Measurements from ENCODE around the gene CAVIN2. TPM values are rescaled to one million over a fixed set of nuclear protein-coding genes. Genes with fewer than 3 reads are reported as not detected.

The CAVIN2 gene
- total RNA-seq, 2 donors from 2014 or later: 10.9 to 15.8 TPM

DNA sequence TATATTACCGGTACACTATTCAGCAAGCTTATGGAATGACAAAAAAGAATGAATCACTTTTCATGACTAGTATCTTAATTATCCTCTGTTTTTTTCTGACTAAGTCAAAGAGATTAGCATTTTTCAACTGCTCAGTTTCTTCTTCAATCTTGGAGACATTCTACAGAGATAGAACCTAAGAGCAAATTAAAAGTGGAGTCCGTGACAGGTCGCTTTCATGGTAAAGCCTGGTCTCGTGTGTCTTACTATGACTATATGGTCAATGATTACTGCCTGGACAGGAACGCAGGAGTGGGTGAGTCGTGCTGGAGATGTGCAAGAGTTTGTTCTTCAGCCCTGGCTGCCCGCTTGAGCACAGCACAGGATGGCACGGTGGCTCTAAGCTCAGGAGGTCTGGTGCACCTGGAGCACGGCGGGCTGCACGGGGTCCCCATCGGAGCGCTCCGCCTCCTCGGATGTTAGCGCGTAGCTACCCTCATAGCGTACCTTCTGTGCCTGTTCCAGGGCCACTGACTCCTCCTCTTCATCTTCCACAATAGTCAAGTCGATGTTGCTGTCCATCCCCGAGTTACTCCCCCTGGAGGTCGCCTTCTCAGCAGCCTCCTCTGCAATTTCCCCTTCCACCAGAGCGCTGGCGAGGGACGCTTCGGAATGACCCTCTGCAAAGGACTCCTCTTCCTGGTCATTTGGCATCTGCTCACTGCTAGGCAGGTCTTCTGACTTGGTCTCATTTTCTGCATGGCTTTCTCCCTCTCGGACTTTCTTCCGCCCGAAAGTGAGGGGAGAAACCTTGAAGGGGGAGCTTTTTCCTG, 11.1 kb downstream of the CAVIN2 start:
- ATAC-seq (no peak), DNase-seq (no peak)
- TF ChIP-seq CTCF (IDR thresholded peaks at IDR 0.05): no peak
- Histone ChIP-seq H3K27ac (no peak overlapping the region), H3K4me3 (no peak overlapping the region), H3K36me3 (replicated peaks in 1 of 2; ENCODE audit: insufficient read depth in 1 of 2, low read depth in 2 of 2) (no peaks in the 10 kb centered on the region), H3K9me3 (no peaks in the 10 kb centered on the region), H3K27me3 (no peaks in the 10 kb centered on the region), H3K4me1 (peaks cover 7% of the 10 kb centered on the region)
- intact Hi-C loops (cut with DNase I): no loop called here
- WGBS, 2 donors: 89% methylated on average over 28 of the region's 28 CpGs

DNA sequence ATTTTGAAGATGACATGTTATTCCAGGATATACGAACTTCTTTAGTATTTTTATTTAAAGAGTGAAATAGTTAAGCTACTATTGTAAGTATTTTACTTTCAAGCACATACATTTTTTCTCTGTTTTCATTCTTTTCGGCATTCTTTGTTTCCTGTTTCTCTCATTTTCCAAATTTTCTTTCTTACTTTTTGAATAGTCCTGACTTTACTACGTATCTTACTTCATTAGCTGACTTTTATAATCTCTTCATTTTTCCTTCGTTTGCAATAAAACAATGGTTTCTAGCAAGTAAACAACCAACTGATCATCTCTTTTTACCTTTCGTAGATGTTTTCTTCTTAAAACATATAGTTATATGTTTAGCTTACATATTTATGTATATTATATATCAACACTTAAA, 11.8 kb downstream of the CAVIN2 start:
- Histone ChIP-seq H3K9me3 (no peaks in the 10 kb centered on the region), H3K4me3 (no peak overlapping the region), H3K36me3 (replicated peaks in 1 of 2; ENCODE audit: insufficient read depth in 1 of 2, low read depth in 2 of 2) (no peaks in the 10 kb centered on the region), H3K27ac (no peak overlapping the region), H3K27me3 (no peaks in the 10 kb centered on the region), H3K4me1 (peaks cover 1% of the 10 kb centered on the region)
- no peak for TF ChIP-seq CTCF (IDR thresholded peaks at IDR 0.05)
- TF ChIP-seq POLR2A (IDR thresholded peaks at IDR 0.05): no peak
- intact Hi-C loops (cut with DNase I): no loop called here
- ATAC-seq (no peak), DNase-seq (no peak)
- WGBS, 2 donors: 65 to 69% methylated on average over 5 of the region's 5 CpGs

- no peak for DNase-seq
- TF ChIP-seq CTCF (IDR thresholded peaks at IDR 0.05) (no peak), POLR2A (IDR thresholded peaks at IDR 0.05) (no peak)
- Histone ChIP-seq H3K4me3 (no peak overlapping the region), H3K27me3 (no peaks in the 10 kb centered on the region), H3K9me3 (no peaks in the 10 kb centered on the region), H3K4me1 (no peaks in the 10 kb centered on the region), H3K27ac (no peak overlapping the region), H3K36me3 (replicated peaks in 1 of 2; ENCODE audit: insufficient read depth in 1 of 2, low read depth in 2 of 2) (no peaks in the 10 kb centered on the region)
- intact Hi-C loops (cut with DNase I): no loop called here
- no peak for ATAC-seq
- 87 to 89% methylated on average over 4 of the region's 4 CpGs for WGBS, 2 donors
Measured at GRCh38 chr2:191833356-191833755, 13.5 kb downstream of the CAVIN2 start.

GRCh38 chr2:191832668-191833067, 14.2 kb downstream of the CAVIN2 start:
- ATAC-seq (no peak), DNase-seq (no peak)
- no peak for TF ChIP-seq POLR2A (IDR thresholded peaks at IDR 0.05)
- TF ChIP-seq CTCF (IDR thresholded peaks at IDR 0.05): no peak
- intact Hi-C loops (cut with DNase I): no loop called here
- Histone ChIP-seq H3K9me3 (no peaks in the 10 kb centered on the region), H3K27me3 (no peaks in the 10 kb centered on the region), H3K36me3 (replicated peaks in 1 of 2; ENCODE audit: insufficient read depth in 1 of 2, low read depth in 2 of 2) (no peaks in the 10 kb centered on the region), H3K4me3 (no peak overlapping the region), H3K27ac (no peak overlapping the region), H3K4me1 (no peaks in the 10 kb centered on the region)

DNA sequence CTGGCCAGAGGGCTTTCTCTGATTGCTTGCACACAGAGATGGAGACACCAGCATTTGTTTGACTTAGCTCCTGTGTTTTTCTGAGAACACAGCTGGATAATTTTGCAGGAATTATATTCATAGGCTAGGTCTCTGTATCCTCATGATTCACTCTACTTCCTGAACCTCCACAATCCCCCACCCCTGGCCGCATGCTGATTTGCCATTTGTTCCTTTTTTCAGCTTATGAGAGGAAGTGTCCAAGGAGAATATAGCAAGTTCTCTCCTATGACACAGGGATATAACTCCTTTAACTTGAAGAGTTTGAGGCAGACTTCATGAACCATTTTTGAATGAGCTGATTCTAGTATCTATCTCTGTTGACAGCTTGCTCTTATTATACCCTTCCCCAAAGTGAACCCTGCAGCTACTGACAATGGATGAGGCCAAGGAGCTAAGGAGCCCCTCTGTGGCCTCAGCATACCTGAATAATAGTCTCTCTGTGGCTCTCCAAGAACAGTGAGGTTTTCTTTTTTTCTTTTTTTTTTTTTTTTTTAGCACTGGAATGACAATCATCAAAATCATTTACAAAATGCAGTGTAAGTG, 15.4 kb downstream of the CAVIN2 start:
- DNase-seq (no peak), ATAC-seq (no peak)
- no peak for TF ChIP-seq POLR2A (IDR thresholded peaks at IDR 0.05)
- TF ChIP-seq CTCF (IDR thresholded peaks at IDR 0.05): no peak

More for the DNA sequence above, 15.4 kb downstream of the CAVIN2 start:
- intact Hi-C loops (cut with DNase I): no loop called here
- no peak overlapping the region for H3K27ac ChIP-seq
- H3K36me3 ChIP-seq (replicated peaks in 1 of 2; ENCODE audit: insufficient read depth in 1 of 2, low read depth in 2 of 2): no peaks in the 10 kb centered on the region
- H3K9me3 ChIP-seq: no peaks in the 10 kb centered on the region
- WGBS, 2 donors: 80 to 83% methylated on average over 1 of the region's 1 CpG
- H3K4me1 ChIP-seq: no peaks in the 10 kb centered on the region
- no peaks in the 10 kb centered on the region for H3K27me3 ChIP-seq
- H3K4me3 ChIP-seq: no peak overlapping the region

Measured in body of pancreas (tissue), 4 donors.